T-helper 9 cell (primary cell): Measurements from ENCODE around the gene HSPB7.
"Not testable (repeated sequence)": the region's sequence is repeated elsewhere in the genome, so short reads cannot be mapped to it uniquely, and the experiment has no call there.

Source experiments
- DNase-seq: peaks from one replicate; pipeline ENCODE4 v3.0.0-alpha.2; 2020
- total RNA-seq, 2 donors: gene quantifications; one replicate each; lab custom pipeline; 2026; lab: John Stamatoyannopoulos, UW

The HSPB7 gene
- 0 reads per million in 2 donors for total RNA-seq

GRCh38 chr1:16017461-16018303 lies at the start of gene HSPB7:
TSS of gene HSPB7 (minus strand) at chr1:16018043. CDS start at chr1:16017963, 80 bp downstream.
- DNase-seq, result no peak

GRCh38 chr1:16067127-16067768 lies 49.4 kb upstream of the HSPB7 start:
- DNase-seq, result no peak

- no peak for DNase-seq
Measured at GRCh38 chr1:16066245-16066644, 48.4 kb upstream of the HSPB7 start.

GRCh38 chr1:16065269-16065576 lies 47.4 kb upstream of the HSPB7 start:
- no peak for DNase-seq

- no peak for DNase-seq
Measured at GRCh38 chr1:16064536-16065268, 46.9 kb upstream of the HSPB7 start.

- no peak for DNase-seq
Measured at GRCh38 chr1:16063921-16064320, 46.1 kb upstream of the HSPB7 start.

- no peak for DNase-seq
Measured at GRCh38 chr1:16063226-16063829, 45.5 kb upstream of the HSPB7 start.

GRCh38 chr1:16062687-16063075 lies 44.8 kb upstream of the HSPB7 start:
- DNase-seq, result not testable (repeated sequence)

GRCh38 chr1:16061989-16062686 lies 44.3 kb upstream of the HSPB7 start:
- DNase-seq, result not testable (repeated sequence)

GRCh38 chr1:16061266-16061665 lies 43.4 kb upstream of the HSPB7 start:
- DNase-seq, result no peak

GRCh38 chr1:16058394-16059120 lies 40.7 kb upstream of the HSPB7 start:
- DNase-seq, result not testable (repeated sequence)

GRCh38 chr1:16057314-16057915 lies 39.6 kb upstream of the HSPB7 start:
- DNase-seq, result not testable (repeated sequence)

GRCh38 chr1:16056521-16056912 lies 38.7 kb upstream of the HSPB7 start:
- not testable (repeated sequence) for DNase-seq

- DNase-seq, result peak; percentile 79
Measured at GRCh38 chr1:16055613-16056520, 38.0 kb upstream of the HSPB7 start.

GRCh38 chr1:16054598-16055540 lies 37.0 kb upstream of the HSPB7 start:
- no peak for DNase-seq

GRCh38 chr1:16053781-16054502 lies 36.1 kb upstream of the HSPB7 start:
- no peak for DNase-seq

- DNase-seq, result not testable (repeated sequence)
Measured at GRCh38 chr1:16051949-16052348, 34.1 kb upstream of the HSPB7 start.

- DNase-seq, result no peak
Measured at GRCh38 chr1:16051039-16051438, 33.2 kb upstream of the HSPB7 start.
